ENCODE results near the gene TSHZ2.
"Not testable (repeated sequence)": the region's sequence is repeated elsewhere in the genome, so short reads cannot be mapped to it uniquely, and the experiment has no call there.

TSHZ2 gene

DNA sequence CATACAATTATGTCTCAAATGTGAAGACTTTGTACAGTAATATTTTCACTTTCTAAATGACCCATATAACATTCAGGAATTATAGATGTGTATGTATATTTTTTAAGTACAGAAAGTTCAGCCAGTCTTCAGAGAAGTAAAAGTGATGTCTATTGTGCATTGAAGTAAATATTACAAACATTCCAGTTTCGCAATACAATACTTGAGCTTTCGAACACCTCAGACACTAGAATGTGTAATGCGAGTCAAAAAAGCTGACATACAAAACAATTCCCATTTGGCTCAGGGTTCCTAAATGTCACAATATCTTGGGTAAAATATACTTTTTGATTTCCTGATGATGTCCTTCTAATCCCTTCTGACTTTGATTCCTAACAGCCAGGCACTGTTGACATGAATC is 520.1 kb downstream of the TSHZ2 start:
- DNase-seq: no peak

GRCh38 chr20:53493311-53493857 is 521.2 kb downstream of the TSHZ2 start:
- no peak for DNase-seq

DNA sequence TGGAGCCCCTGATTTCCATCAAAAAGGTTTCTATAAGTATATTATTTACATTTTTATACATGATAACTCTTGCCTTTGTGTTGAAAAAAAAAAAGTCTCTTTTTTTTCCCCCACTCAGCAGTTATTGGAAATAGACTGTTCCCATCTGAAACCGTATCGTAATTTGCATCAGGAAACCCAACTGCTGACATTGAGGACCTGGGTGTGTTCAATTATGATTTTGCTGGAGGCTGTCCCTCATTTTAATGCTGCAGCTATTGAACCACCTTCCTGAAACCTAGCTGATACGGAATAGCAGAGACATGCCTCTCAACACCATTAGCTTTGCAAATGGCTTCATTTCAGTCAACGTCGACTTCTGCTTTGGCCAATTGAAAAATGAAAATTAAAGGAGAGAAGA is 522.6 kb downstream of the TSHZ2 start:
- DNase-seq: no peak

DNA sequence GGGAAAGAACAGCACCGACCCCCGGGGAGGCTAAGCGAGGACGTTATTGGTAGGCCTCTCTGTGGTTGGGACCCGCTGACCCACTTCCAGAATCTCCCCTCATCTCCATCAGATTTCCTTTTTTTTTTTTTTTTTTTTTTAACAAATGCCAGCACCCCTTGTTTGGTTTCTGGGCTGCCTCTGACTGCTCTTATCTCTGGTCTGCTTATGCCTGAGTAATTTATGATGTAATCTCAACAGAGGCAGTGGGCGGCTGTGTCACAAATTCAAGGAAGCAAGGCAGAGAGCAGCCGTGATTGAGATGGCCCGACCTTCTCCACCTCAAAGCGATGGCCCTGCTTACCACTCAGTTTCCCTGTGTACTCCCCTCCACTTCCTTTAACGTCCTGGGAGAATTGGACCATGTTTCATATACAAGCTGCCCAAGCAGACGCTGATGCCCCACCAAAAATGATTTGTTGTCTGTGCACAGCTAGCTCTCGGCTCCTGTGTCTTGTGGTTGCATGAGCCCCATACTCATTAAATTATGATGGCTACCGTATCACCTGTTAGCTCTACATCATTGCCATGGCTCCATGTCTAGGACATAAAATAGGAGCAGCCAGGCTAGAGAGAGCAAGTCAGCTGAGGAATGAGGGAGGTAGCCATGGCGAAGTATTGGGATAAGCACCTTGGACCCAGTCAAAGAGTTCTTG is 523.4 kb downstream of the TSHZ2 start:
- DNase-seq: no peak

DNA sequence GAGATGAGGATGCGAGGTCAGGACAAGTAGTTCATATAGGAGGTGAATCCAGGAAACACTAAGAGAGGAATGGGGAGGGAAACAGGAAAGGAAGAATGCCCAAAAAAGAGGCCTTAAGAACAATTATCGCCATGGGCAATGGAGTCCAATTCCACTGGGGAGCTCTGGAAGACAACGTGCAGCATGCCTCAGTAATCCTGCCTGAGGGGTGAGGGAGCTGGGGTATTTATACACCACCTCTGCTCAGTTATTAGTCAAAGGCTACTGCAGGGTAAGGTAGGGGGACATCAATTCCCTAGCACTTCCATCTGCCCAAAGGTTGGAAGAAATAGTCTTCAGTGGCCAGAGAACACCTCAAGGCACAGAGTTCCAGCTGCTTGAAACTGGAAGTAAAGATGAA is 525.1 kb downstream of the TSHZ2 start:
- DNase-seq: no peak

GRCh38 chr20:53498341-53498740 is 526.2 kb downstream of the TSHZ2 start:
- DNase-seq: no peak

- DNase-seq: no peak
These were observed 528.5 kb downstream of the TSHZ2 start for GRCh38 chr20:53500651-53501050.

GRCh38 chr20:53502820-53503219 is 530.7 kb downstream of the TSHZ2 start:
- DNase-seq: no peak

DNA sequence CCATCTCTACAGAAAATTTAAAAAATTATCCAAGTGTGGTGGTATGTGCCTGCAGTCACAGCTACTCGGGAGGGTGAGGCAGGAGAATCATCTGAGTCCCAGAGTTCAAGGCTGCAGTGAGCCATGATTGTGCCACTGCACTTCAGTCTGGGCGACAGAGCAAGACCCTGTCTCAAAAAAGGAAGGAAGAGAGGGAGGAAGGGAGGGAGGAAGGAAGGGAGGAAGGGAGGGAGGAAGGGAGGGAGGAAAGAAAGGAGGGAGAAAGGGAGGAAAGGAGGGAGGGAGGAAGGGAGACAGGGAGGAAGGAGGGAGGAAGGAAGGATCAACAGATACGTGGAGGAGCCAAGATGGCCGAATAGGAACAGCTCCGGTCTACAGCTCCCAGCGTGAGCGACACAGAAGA is 531.4 kb downstream of the TSHZ2 start:
- DNase-seq: peak; percentile 6

DNA sequence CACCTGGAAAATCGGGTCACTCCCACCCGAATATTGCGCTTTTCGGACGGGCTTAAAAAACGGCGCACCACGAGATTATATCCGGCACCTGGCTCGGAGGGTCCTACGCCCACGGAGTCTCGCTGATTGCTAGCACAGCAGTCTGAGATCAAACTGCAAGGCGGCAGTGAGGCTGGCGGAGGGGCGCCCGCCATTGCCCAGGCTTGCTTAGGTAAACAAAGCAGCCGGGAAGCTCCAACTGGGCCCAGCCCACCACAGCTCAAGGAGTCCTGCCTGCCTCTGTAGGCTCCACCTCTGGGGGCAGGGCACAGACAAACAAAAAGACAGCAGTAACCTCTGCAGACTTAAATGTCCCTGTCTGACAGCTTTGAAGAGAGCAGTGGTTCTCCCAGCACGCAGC is 531.9 kb downstream of the TSHZ2 start:
- not testable (repeated sequence) for DNase-seq

DNA sequence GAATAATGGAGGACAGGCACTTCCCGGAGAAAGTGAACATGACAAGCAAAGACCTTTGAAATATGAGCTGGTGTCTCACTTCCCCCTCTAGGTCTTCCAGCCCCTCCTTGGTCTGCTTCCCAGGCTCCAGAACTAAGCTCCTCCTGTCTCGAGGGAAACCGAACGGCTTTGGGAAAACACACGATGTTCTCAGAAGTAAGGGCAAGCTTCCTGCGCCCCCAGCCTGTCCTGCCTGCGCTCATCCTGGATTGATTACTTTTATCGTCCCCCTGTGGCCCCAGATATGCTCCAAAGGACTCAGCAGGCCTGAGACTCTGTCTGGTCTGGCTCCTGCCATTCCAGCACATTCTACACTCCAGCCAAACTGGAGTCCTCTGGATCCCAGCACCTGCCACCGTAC is 538.1 kb downstream of the TSHZ2 start:
- no peak for DNase-seq

GRCh38 chr20:53510704-53511103 is 538.5 kb downstream of the TSHZ2 start:
- no peak for DNase-seq

- no peak for DNase-seq
These were observed 539.9 kb downstream of the TSHZ2 start for GRCh38 chr20:53512076-53512475.

- DNase-seq: no peak
These were observed 541.0 kb downstream of the TSHZ2 start for GRCh38 chr20:53513168-53513488.

GRCh38 chr20:53513489-53514298 is 541.5 kb downstream of the TSHZ2 start:
- DNase-seq: no peak

DNA sequence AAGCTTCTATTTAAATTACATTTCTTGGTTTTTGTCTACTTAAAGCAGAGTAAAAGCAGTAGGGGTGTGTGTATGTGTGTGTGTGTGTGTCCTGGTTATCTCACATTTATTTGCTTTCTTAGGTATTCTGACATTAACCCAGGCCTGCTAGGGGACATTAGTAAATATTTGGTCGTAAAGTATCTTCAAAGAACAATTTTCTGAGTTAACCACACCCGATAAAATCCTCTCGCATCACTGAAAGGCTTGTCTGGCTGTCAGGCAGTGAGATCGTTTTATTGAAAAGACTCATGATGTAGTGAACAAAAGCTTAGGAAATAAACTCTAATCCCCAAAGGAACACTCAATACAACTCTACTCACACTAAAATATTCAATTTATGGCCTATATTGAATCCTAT is 543.6 kb downstream of the TSHZ2 start:
- no peak for DNase-seq

DNA sequence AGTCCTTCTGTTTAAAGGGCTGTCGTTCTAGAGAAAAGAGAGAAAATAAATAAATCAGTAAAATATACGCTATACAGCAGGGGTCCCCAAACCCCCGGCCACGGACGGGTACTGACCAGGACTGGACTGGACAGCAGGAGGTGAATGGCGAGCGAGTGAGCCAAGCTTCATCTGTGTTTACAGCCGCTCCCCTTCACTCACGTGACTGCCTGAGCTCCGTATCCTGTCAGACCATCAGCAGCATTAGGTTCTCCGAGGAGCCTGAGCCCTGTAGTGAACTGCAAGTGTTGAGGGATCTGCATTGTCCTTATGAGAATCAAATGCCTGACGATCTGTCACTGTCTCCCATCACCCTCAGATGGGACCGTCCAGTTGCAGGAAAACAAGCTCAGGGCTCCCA is 545.0 kb downstream of the TSHZ2 start:
- no peak for DNase-seq

DNA sequence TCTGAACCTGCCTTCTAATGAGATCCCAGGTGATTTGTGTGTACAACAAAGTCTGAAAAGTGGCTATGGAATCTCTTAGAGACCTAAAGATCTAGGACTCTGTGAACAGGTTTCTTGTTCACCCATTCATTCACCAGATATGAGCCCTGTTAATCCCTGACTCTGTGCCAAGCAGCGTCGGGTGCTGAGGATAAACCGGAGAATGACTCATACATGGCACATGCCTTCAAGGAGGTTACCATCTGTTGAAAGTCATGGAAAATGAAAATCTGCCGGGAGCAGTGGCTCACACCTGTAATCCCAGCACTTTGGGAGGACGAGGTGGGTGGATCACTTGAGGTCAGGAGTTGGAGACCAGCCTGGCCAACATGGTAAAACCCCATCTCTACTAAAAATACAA is 549.3 kb downstream of the TSHZ2 start:
- DNase-seq: not testable (repeated sequence)

DNA sequence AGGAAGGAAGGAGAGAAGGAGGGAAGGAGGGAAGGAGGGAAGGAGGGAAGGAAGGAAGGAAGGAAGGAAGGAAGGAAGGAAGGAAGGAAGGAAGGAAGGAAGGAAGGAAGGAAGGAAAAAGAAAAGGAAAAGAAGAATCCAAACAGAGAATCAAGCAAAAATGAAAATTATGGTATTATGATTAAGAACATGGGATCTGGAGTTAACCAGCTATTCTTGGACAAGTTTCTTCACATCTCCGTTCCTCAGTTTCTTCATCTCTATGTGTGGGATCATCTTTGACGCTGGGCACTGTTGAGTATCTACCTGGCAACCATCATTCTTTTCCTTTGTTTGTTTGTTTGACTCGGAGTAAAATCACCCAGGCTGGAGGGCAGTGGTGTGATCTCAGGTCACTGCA is 549.9 kb downstream of the TSHZ2 start:
- no peak for DNase-seq

GRCh38 chr20:53522696-53523095 is 550.5 kb downstream of the TSHZ2 start:
- DNase-seq: no peak

DNA sequence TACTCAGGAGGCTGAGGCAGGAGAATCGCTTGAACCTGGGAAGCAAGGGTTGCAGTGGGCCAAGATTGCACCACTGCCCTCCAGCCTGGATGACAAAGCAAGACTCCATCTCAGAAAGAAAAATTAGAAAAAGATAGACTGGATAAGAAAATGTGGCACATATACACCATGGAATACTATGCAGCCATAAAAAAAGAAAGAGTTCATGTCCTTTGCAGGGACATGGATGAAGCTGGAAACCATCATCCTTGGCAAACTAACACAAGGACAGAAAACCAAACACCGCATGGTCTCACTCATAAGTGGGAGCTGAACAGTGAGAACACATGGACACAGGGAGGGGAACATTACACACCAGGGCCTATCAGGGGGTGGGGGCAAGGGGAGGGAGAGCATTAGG is 551.5 kb downstream of the TSHZ2 start:
- not testable (repeated sequence) for DNase-seq

- no peak for DNase-seq
These were observed 552.6 kb downstream of the TSHZ2 start for GRCh38 chr20:53524589-53525312.

- no peak for DNase-seq
These were observed 555.0 kb downstream of the TSHZ2 start for GRCh38 chr20:53527196-53527595.

DNA sequence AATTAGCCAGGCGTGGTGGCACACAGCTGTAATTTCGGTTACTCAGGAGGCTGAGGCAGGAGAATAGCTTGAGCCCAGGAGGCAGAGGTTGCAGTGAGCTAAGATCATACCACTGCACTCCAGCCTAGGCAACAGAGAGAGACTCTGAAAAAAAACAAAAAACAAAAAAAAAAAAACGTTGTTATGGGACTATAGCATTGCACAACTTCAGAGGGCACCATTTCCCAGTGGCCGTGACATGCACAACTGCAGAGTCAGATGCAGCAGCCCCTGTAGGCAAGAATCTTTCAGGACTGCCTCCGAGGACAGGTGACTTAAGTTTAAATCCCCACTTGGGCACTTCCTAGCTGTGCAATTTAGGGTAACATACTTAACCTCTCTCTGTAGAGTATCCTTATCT is 557.5 kb downstream of the TSHZ2 start:
- DNase-seq: no peak

Data from DMS79 treated with DMSO at 0.1 percent for 48 hours (cell line).